ENCODE results near the gene KCNT1. TPM values are rescaled to one million over a fixed set of nuclear protein-coding genes. Genes with fewer than 3 reads are reported as not detected.
A peak's percentile ranks its signal among the peaks of the same experiment; 100 is the strongest.

The KCNT1 gene
- total RNA-seq, 2 donors from 2014 or later = not detected

GRCh38 chr9:135802876-135803419 is 101.0 kb downstream of the KCNT1 start:
- ATAC-seq (no peak), DNase-seq (ENCODE audit: low spot score) (no peak)
- Mint-ChIP-seq H3K4me1 (ENCODE audit: low read depth in 2 of 2) (peaks cover 27 to 28% of the 10 kb centered on the region in 2 donors), H3K27me3 (peaks cover 0 to 4% of the 10 kb centered on the region in 2 donors), H3K4me3 (no peak overlapping the region), H3K9me3 (no peaks in the 10 kb centered on the region), H3K27ac (no peak overlapping the region), H3K36me3 (no peaks in the 10 kb centered on the region)

GRCh38 chr9:135803441-135803840 is 101.5 kb downstream of the KCNT1 start:
- Mint-ChIP-seq H3K27me3 (peaks cover 0 to 2% of the 10 kb centered on the region in 2 donors), H3K27ac (no peak overlapping the region), H3K4me1 (ENCODE audit: low read depth in 2 of 2) (peaks cover 29 to 31% of the 10 kb centered on the region in 2 donors), H3K4me3 (no peak overlapping the region), H3K9me3 (no peaks in the 10 kb centered on the region), H3K36me3 (no peaks in the 10 kb centered on the region)
- no peak for DNase-seq (ENCODE audit: low spot score)
- ATAC-seq = no peak

- H3K4me3 Mint-ChIP-seq = no peak overlapping the region
- no peaks in the 10 kb centered on the region for H3K27me3 Mint-ChIP-seq
- no peaks in the 10 kb centered on the region for H3K36me3 Mint-ChIP-seq
These were observed 102.8 kb downstream of the KCNT1 start for GRCh38 chr9:135804581-135805421.

GRCh38 chr9:135805422-135806022 is 103.5 kb downstream of the KCNT1 start:
- ATAC-seq (peak; percentile 39 to 43), DNase-seq (ENCODE audit: low spot score) (peak; percentile 56)
- Mint-ChIP-seq H3K4me1 (ENCODE audit: low read depth in 2 of 2) (peaks cover 29 to 31% of the 10 kb centered on the region in 2 donors), H3K36me3 (no peaks in the 10 kb centered on the region), H3K27me3 (no peaks in the 10 kb centered on the region), H3K9me3 (no peaks in the 10 kb centered on the region), H3K4me3 (no peak overlapping the region), H3K27ac (no peak overlapping the region)

More at GRCh38 chr9:135804581-135805421, 102.8 kb downstream of the KCNT1 start:
- DNase-seq (ENCODE audit: low spot score) (peak; percentile 56), ATAC-seq (peak in 1 of 2 donors; percentile 45)
- peaks cover 29 to 31% of the 10 kb centered on the region in 2 donors for H3K4me1 Mint-ChIP-seq (ENCODE audit: low read depth in 2 of 2)
- H3K27ac Mint-ChIP-seq = no peak overlapping the region
- no peaks in the 10 kb centered on the region for H3K9me3 Mint-ChIP-seq

GRCh38 chr9:135809166-135809565 is 107.2 kb downstream of the KCNT1 start:
- H3K27me3 Mint-ChIP-seq = no peaks in the 10 kb centered on the region
- DNase-seq (ENCODE audit: low spot score) (no peak), ATAC-seq (no peak)
- peaks cover 29 to 31% of the 10 kb centered on the region in 2 donors for H3K4me1 Mint-ChIP-seq (ENCODE audit: low read depth in 2 of 2)
- no peak overlapping the region for H3K27ac Mint-ChIP-seq
- H3K9me3 Mint-ChIP-seq = no peaks in the 10 kb centered on the region
- peaks cover 8% of the 10 kb centered on the region for H3K36me3 Mint-ChIP-seq
- no peak overlapping the region for H3K4me3 Mint-ChIP-seq

- peaks cover 8% of the 10 kb centered on the region for H3K36me3 Mint-ChIP-seq
- no peaks in the 10 kb centered on the region for H3K27me3 Mint-ChIP-seq
- ATAC-seq (no peak), DNase-seq (ENCODE audit: low spot score) (no peak)
- H3K4me3 Mint-ChIP-seq = no peak overlapping the region
- no peaks in the 10 kb centered on the region for H3K9me3 Mint-ChIP-seq
- peaks cover 16 to 19% of the 10 kb centered on the region in 2 donors for H3K4me1 Mint-ChIP-seq (ENCODE audit: low read depth in 2 of 2)
- H3K27ac Mint-ChIP-seq = no peak overlapping the region
These were observed 109.0 kb downstream of the KCNT1 start for GRCh38 chr9:135810806-135811575.

- ATAC-seq (no peak), DNase-seq (ENCODE audit: low spot score) (no peak)
- peaks cover 14% of the 10 kb centered on the region in 2 donors for H3K4me1 Mint-ChIP-seq (ENCODE audit: low read depth in 2 of 2)
- no peaks in the 10 kb centered on the region for H3K9me3 Mint-ChIP-seq
- H3K36me3 Mint-ChIP-seq = peaks cover 8% of the 10 kb centered on the region
- H3K27ac Mint-ChIP-seq = no peak overlapping the region
- no peak overlapping the region for H3K4me3 Mint-ChIP-seq
- no peaks in the 10 kb centered on the region for H3K27me3 Mint-ChIP-seq
These were observed 109.8 kb downstream of the KCNT1 start for GRCh38 chr9:135811801-135812200.

- Mint-ChIP-seq H3K4me3 (no peak overlapping the region), H3K4me1 (ENCODE audit: low read depth in 2 of 2) (peaks cover 2 to 3% of the 10 kb centered on the region in 2 donors), H3K27me3 (no peaks in the 10 kb centered on the region), H3K27ac (no peak overlapping the region), H3K9me3 (no peaks in the 10 kb centered on the region), H3K36me3 (peaks cover 8% of the 10 kb centered on the region)
- DNase-seq (ENCODE audit: low spot score) (no peak), ATAC-seq (no peak)
These were observed 111.0 kb downstream of the KCNT1 start for GRCh38 chr9:135812961-135813360.

GRCh38 chr9:135813671-135814290 is 111.8 kb downstream of the KCNT1 start:
- H3K36me3 Mint-ChIP-seq = peaks cover 8% of the 10 kb centered on the region
- ATAC-seq (peak in 1 of 2 donors; percentile 11), DNase-seq (ENCODE audit: low spot score) (no peak)
- no peaks in the 10 kb centered on the region for H3K4me1 Mint-ChIP-seq (ENCODE audit: low read depth in 2 of 2)
- H3K27ac Mint-ChIP-seq = no peak overlapping the region
- H3K9me3 Mint-ChIP-seq = no peaks in the 10 kb centered on the region
- no peak overlapping the region for H3K4me3 Mint-ChIP-seq
- H3K27me3 Mint-ChIP-seq = no peaks in the 10 kb centered on the region

- DNase-seq (ENCODE audit: low spot score) = no peak
- no peaks in the 10 kb centered on the region for H3K27me3 Mint-ChIP-seq
- H3K36me3 Mint-ChIP-seq = peaks cover 8% of the 10 kb centered on the region
- no peak overlapping the region for H3K4me3 Mint-ChIP-seq
- no peak overlapping the region for H3K27ac Mint-ChIP-seq
- no peaks in the 10 kb centered on the region for H3K4me1 Mint-ChIP-seq (ENCODE audit: low read depth in 2 of 2)
- no peak for ATAC-seq
- no peaks in the 10 kb centered on the region for H3K9me3 Mint-ChIP-seq
These were observed 112.6 kb downstream of the KCNT1 start for GRCh38 chr9:135814421-135815095.

GRCh38 chr9:135815413-135815812 is 113.4 kb downstream of the KCNT1 start:
- H3K36me3 Mint-ChIP-seq = peaks cover 8% of the 10 kb centered on the region

GRCh38 chr9:135815830-135816650 is 114.1 kb downstream of the KCNT1 start:
- Mint-ChIP-seq H3K27ac (no peak overlapping the region), H3K4me1 (ENCODE audit: low read depth in 2 of 2) (no peaks in the 10 kb centered on the region), H3K9me3 (no peaks in the 10 kb centered on the region)

More at GRCh38 chr9:135815413-135815812, 113.4 kb downstream of the KCNT1 start:
- ATAC-seq = no peak
- no peaks in the 10 kb centered on the region for H3K9me3 Mint-ChIP-seq
- DNase-seq (ENCODE audit: low spot score) = no peak
- H3K27ac Mint-ChIP-seq = no peak overlapping the region
- no peaks in the 10 kb centered on the region for H3K27me3 Mint-ChIP-seq
- H3K4me1 Mint-ChIP-seq (ENCODE audit: low read depth in 2 of 2) = no peaks in the 10 kb centered on the region
- no peak overlapping the region for H3K4me3 Mint-ChIP-seq

More at GRCh38 chr9:135815830-135816650, 114.1 kb downstream of the KCNT1 start:
- peak in 1 of 2 donors; percentile 7 for ATAC-seq
- H3K36me3 Mint-ChIP-seq = peaks cover 8% of the 10 kb centered on the region
- DNase-seq (ENCODE audit: low spot score) = no peak
- no peaks in the 10 kb centered on the region for H3K27me3 Mint-ChIP-seq
- H3K4me3 Mint-ChIP-seq = no peak overlapping the region

Data from natural killer cell treated with Interleukin-12 subunit alpha and Interleukin-12 subunit beta and Interleukin-15 and Interleukin-18, amount 100 ng/mL, for 72 hours (primary cell).